CD4-positive, alpha-beta T cell treated with Interleukin-21 for 1 hour (primary cell): ENCODE data around the gene SPEN.
"Not testable (repeated sequence)": the region's sequence is repeated elsewhere in the genome, so short reads cannot be mapped to it uniquely, and the experiment has no call there.

Source experiments
- DNase-seq: peaks from one replicate; pipeline ENCODE4 v3.0.0-alpha.2; 2020

Gene SPEN

GRCh38 chr1:15902882-15903281, 55.4 kb downstream of the SPEN start:
- DNase-seq = no peak

- no peak for DNase-seq
These were observed 61.1 kb downstream of the SPEN start for GRCh38 chr1:15908597-15908996.

GRCh38 chr1:15911141-15911540, 63.6 kb downstream of the SPEN start:
- no peak for DNase-seq

DNA sequence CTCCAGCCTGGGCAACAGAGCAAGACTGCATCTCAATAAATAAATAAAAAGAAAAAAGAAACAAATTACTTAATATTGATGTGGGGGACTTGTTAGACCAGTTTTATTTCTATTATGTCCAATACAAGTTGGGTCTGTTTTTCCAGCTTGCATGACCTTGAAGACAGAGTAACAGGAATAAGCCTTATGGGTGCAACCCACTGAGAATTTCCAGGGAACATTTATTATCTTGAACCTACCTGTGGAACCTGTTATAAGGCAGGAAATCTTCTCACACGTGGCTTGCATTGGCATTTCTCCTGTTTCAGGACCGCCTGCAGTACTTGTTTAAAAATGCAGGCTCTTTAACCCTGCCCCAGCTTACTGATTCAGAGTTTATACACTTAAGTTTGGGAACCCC, 64.4 kb downstream of the SPEN start:
- no peak for DNase-seq

GRCh38 chr1:15913607-15914006, 66.1 kb downstream of the SPEN start:
- not testable (repeated sequence) for DNase-seq

DNA sequence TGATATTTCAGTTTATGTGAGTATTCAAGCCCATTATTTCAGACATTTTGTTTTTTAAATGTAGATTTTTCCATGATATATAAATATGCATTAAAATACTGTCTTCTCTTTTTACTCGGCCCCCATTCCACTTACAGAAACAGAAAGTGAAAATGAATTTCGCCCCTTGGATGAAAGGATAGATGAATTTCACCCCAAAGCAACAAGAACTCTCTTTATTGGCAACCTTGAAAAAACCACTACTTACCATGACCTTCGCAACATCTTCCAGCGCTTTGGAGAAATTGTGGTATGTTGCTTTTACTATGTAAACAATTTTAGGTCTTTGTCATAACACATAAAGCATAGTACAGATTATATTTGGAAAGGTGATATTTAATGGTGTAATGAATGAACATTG, 68.5 kb downstream of the SPEN start:
- DNase-seq = peak; percentile 43

GRCh38 chr1:15916417-15916816, 68.9 kb downstream of the SPEN start:
- DNase-seq = no peak

GRCh38 chr1:15916916-15917315, 69.4 kb downstream of the SPEN start:
- DNase-seq = peak; percentile 13

DNA sequence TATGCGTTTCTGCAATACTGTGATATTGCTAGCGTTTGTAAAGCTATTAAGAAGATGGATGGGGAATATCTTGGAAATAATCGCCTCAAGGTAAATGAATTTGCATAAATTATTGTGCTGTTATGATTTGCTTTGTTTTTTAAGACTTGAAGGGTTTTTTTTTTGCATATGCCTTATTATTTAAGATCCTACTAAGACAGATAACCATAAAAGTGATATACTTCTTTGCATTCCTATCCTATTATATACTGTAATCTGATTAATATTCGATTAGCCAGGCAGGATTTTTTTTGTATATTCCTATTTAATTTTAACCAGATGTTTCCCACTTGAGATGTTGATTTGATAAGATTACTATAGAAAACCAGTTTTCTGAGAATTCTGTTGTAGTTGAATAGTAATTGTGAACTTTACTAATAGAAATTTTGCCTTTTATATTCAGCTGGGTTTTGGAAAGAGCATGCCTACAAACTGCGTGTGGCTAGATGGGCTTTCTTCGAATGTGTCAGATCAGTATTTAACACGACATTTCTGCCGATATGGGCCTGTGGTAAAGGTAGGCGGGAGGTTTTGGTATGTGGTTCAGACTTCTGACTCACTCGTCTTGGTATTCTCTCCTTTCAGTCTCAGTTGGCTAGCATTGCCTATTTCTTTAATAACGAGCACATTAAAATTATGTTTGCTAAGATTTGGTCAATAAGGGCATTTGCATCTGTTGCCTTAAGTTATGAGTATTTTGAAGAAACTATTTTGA, 71.6 kb downstream of the SPEN start:
- DNase-seq = peak; percentile 55

DNA sequence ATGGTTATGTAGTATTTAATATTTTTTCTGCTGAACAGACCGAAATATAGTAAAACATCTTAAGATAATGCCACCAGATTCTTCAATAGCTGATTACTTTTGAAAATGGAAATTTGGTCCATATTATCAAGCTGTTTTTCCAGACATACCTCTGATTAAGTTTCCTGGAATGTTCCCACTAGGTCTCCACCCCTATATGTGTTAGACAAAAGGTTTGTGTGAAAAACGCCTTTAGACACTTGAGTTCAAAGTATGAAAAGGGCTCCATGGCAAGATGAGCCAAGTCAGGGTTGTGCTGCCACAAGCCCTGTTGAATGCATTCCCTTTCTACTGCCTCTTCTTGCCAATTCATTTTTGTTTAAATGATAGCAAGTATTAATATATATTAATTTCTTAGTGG, 75.7 kb downstream of the SPEN start:
- no peak for DNase-seq

DNA sequence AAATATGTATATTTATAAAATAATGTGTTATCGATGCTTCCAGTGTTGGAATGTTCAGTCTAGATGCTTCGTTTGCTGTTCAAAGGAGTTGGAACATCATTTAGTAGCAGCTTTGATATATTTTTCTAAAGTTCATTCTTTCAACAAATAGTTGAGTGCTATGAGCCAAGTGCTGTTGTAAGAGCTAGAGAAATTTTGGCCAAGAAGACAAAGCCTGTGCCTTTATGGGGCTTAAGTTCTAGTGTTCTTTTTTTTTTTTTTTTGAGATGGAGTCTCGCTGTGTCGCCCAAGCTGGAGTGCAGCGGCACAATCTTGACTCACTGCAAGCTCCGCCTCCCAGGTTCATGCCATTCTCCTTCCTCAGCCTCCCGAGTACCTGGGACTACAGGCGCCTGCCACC, 78.9 kb downstream of the SPEN start:
- DNase-seq = not testable (repeated sequence)

DNA sequence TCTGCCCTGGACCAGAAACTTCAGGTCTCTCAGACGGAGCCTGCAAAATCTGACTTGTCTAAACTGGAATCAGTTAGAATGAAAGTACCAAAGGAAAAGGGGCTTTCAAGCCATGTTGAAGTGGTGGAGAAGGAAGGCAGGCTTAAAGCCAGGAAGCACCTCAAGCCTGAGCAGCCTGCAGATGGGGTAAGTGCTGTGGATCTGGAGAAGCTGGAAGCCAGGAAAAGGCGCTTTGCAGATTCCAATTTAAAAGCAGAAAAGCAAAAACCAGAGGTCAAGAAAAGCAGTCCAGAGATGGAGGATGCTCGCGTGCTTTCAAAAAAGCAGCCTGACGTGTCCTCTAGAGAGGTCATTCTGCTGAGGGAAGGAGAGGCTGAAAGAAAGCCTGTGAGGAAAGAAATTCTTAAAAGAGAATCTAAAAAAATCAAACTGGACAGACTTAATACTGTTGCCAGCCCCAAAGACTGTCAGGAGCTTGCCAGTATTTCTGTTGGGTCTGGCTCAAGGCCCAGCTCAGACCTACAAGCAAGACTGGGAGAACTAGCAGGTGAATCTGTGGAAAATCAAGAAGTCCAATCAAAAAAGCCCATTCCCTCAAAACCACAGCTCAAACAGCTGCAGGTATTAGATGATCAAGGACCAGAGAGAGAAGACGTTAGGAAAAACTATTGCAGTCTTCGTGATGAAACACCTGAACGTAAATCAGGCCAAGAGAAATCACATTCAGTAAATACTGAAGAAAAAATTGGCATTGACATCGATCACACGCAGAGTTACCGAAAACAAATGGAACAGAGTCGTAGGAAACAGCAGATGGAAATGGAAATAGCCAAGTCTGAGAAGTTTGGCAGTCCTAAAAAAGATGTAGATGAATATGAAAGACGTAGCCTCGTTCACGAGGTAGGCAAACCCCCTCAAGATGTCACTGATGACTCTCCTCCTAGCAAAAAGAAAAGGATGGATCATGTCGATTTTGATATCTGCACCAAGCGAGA, 81.8 kb downstream of the SPEN start:
- DNase-seq = no peak

GRCh38 chr1:15931401-15931800, 83.9 kb downstream of the SPEN start:
- no peak for DNase-seq

DNA sequence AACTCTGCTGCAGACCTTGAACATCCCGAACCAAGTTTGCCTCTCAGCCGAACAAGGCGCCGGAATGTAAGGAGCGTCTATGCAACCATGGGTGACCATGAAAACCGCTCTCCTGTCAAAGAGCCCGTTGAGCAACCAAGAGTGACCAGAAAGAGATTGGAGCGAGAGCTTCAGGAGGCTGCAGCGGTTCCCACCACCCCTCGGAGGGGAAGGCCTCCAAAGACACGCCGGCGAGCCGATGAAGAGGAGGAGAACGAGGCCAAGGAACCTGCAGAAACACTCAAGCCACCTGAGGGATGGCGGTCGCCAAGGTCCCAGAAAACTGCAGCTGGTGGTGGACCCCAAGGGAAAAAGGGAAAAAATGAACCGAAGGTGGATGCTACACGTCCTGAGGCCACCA, 84.4 kb downstream of the SPEN start:
- DNase-seq = no peak

GRCh38 chr1:15932612-15933011, 85.1 kb downstream of the SPEN start:
- no peak for DNase-seq

DNA sequence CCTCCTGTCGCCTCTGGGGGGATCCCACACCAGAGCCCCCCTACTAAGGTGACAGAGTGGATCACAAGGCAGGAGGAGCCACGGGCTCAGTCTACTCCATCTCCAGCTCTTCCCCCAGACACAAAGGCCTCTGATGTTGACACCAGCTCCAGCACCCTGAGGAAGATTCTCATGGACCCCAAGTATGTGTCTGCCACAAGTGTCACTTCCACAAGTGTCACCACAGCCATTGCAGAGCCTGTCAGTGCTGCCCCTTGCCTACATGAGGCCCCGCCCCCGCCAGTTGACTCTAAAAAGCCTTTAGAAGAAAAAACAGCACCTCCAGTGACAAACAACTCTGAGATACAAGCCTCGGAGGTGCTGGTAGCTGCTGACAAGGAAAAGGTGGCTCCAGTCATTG, 86.2 kb downstream of the SPEN start:
- DNase-seq = no peak

DNA sequence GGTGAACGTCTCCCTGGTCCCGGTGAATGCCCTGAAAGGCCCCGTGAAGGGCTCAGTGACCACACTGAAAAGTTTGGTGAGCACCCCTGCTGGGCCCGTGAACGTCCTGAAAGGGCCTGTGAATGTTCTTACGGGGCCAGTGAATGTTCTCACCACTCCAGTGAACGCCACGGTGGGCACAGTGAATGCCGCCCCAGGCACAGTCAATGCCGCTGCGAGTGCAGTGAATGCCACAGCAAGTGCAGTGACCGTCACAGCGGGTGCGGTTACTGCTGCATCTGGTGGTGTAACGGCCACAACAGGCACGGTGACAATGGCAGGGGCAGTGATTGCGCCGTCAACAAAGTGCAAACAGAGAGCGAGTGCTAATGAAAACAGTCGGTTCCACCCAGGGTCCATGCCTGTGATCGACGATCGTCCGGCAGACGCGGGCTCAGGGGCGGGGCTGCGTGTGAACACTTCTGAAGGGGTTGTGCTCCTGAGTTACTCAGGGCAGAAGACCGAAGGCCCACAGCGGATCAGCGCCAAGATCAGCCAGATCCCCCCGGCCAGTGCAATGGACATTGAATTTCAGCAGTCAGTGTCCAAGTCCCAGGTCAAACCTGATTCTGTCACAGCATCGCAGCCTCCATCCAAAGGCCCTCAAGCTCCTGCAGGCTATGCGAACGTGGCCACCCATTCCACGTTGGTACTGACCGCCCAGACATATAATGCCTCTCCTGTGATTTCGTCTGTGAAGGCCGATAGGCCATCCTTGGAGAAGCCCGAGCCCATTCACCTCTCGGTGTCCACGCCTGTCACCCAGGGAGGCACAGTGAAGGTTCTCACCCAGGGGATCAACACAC, 86.9 kb downstream of the SPEN start:
- no peak for DNase-seq

- DNase-seq = no peak
These were observed 87.8 kb downstream of the SPEN start for GRCh38 chr1:15935056-15935950.

DNA sequence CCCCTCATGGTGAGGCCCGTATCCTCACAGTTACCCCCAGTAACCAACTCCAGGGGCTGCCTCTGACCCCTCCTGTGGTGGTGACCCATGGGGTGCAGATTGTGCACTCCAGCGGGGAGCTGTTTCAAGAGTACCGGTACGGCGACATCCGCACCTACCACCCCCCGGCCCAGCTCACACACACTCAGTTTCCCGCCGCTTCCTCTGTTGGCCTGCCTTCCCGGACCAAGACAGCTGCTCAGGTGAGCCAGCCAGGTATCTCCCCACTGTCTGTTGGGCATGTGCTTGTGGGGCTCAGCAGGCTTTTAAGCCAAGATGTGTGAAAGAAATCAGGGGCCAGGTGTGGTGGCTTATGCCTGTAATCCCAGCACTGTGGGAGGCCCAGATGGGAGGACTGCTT, 88.5 kb downstream of the SPEN start:
- DNase-seq = no peak

GRCh38 chr1:15937146-15937545, 89.6 kb downstream of the SPEN start:
- no peak for DNase-seq

GRCh38 chr1:15937706-15938168, 90.2 kb downstream of the SPEN start:
- DNase-seq = no peak

- no peak for DNase-seq
These were observed 91.2 kb downstream of the SPEN start for GRCh38 chr1:15938628-15939161.
